Upper lobe of left lung (tissue), 6 donors: ENCODE data around the gene ZKSCAN8. TPM values are rescaled to one million over a fixed set of nuclear protein-coding genes. Genes with fewer than 3 reads are reported as not detected.

Experiments
- ATAC-seq, 2 donors: fragments of 200-7000 bp; cut with Tn5 transposase; one replicate each; pipeline ENCODE4 v1.9.1; 2022; ENCODE audit warnings: mild to moderate bottlenecking in 2 of 2, moderate library complexity in 2 of 2; ENCODE audit not compliant: low FRiP score in 2 of 2
- DNase-seq, 2 donors: peaks; one replicate each; pipeline ENCODE4 v3.0.0-alpha.2; 2019 to 2020
- H3K27ac ChIP-seq, 4 donors: fragments of 200-600 bp; sonication (generic); one replicate each; pipeline ENCODE4 v1.5.1; 2016 to 2019
- H3K27me3 ChIP-seq, 4 donors: fragments of 200-600 bp; sonication (generic); one replicate each; pipeline ENCODE4 v1.5.1; 2017 to 2019
- H3K36me3 ChIP-seq, 4 donors: fragments of 200-600 bp; sonication (generic); one replicate each; pipeline ENCODE4 v1.5.1; 2016 to 2019
- H3K4me1 ChIP-seq, 4 donors: fragments of 200-600 bp; sonication (generic); one replicate each; pipeline ENCODE4 v1.5.1; 2018 to 2019
- H3K4me3 ChIP-seq, 4 donors: fragments of 200-600 bp; sonication (generic); one replicate each; pipeline ENCODE4 v1.5.1; 2017 to 2019; ENCODE audit warnings: mild to moderate bottlenecking in 2 of 4, moderate library complexity in 1 of 4
- H3K9me3 ChIP-seq, 4 donors: fragments of 200-600 bp; sonication (generic); one replicate each; pipeline ENCODE4 v1.5.1; 2018 to 2019
- CTCF ChIP-seq, 6 experiments: fragments of 450-650 bp in 4 of 6; fragments of 200-600 bp in 2 of 6; sonication (generic) in 2 of 6; IDR thresholded peaks; one replicate each; pipeline ENCODE4 v1.5.1; 2016 to 2019; ENCODE audit warnings: antibody characterized with exemption in 6 of 6
- EP300 ChIP-seq, 4 donors: sonication (generic); formaldehyde crosslinking; IDR thresholded peaks; one replicate each; pipeline ENCODE4 v1.5.1; 2017; ENCODE audit warnings: antibody characterized with exemption in 4 of 4, control low read depth in 2 of 4
- POLR2A ChIP-seq, 4 donors: fragments of 450-650 bp; IDR thresholded peaks; one replicate each; pipeline ENCODE4 v1.5.1; 2016 to 2017; ENCODE audit warnings: antibody characterized with exemption in 4 of 4, mild to moderate bottlenecking in 2 of 4
- POLR2AphosphoS5 ChIP-seq, 2 donors: sonication (generic); formaldehyde crosslinking; IDR thresholded peaks; one replicate each; pipeline ENCODE4 v1.5.1; 2017; ENCODE audit warnings: antibody characterized with exemption in 2 of 2
- WGBS, 2 donors: methylation state at CpG; one replicate each; pipeline ENCODE4 v1.1.5; 2017 to 2018; 5-methylcytosine and 5-hydroxymethylcytosine counted together
- total RNA-seq, 6 donors: library from RNA; depleted of rRNA in 4 of 6; stranded (reverse); fragments of >200 nt in 4 of 6; gene quantifications; one replicate each; pipeline versions ENCODE4 v1.1.0 to v1.2.1, GENCODE V29; 2016 to 2021
- donor health status: DM: no; HTN: no; CAD: no; lungs with moderate emphysema.
- donor health status: DM: no; HTN: yes; CAD: no; lungs with severe emphysema.

Gene ZKSCAN8
- total RNA-seq, 6 donors from 2014 or later = 11.7 to 24.9 (median 16.8) TPM

GRCh38 chr6:28203201-28203600 lies 61.5 kb downstream of the ZKSCAN8 start:
- Histone ChIP-seq H3K9me3 (peaks cover 0 to 11% (median 4%) of the 10 kb centered on the region in 4 donors), H3K27ac (no peak overlapping the region), H3K36me3 (no peaks in the 10 kb centered on the region), H3K4me3 (no peak overlapping the region), H3K27me3 (peaks cover 0 to 12% (median 3%) of the 10 kb centered on the region in 4 donors), H3K4me1 (peaks cover 7 to 12% (median 9%) of the 10 kb centered on the region in 4 donors)
- ATAC-seq = no peak
- TF ChIP-seq EP300 (IDR thresholded peaks at IDR 0.05) = no peak
- no peak for TF ChIP-seq POLR2A (IDR thresholded peaks at IDR 0.05)
- TF ChIP-seq CTCF (IDR thresholded peaks at IDR 0.05) = no peak
- TF ChIP-seq POLR2AphosphoS5 (IDR thresholded peaks at IDR 0.05) = no peak
- DNase-seq = no peak
- 33 to 40% methylated on average over 4 of the region's 4 CpGs for WGBS, 2 donors

- no peak for DNase-seq
- Histone ChIP-seq H3K4me3 (no peak overlapping the region), H3K27ac (no peak overlapping the region), H3K9me3 (peaks cover 0 to 11% (median 2%) of the 10 kb centered on the region in 4 donors), H3K4me1 (peaks cover 7 to 15% (median 10%) of the 10 kb centered on the region in 4 donors), H3K36me3 (no peaks in the 10 kb centered on the region), H3K27me3 (peaks cover 4 to 20% (median 14%) of the 10 kb centered on the region in 4 donors)
- ATAC-seq = no peak
- 40 to 59% methylated on average over 1 of the region's 1 CpG for WGBS, 2 donors
- TF ChIP-seq CTCF (IDR thresholded peaks at IDR 0.05) (no peak), EP300 (IDR thresholded peaks at IDR 0.05) (no peak), POLR2AphosphoS5 (IDR thresholded peaks at IDR 0.05) (no peak), POLR2A (IDR thresholded peaks at IDR 0.05) (no peak)
These were observed 64.2 kb downstream of the ZKSCAN8 start for GRCh38 chr6:28205879-28206278.

- Histone ChIP-seq H3K4me1 (peaks cover 7 to 15% (median 10%) of the 10 kb centered on the region in 4 donors), H3K36me3 (no peaks in the 10 kb centered on the region), H3K9me3 (peaks cover 0 to 11% (median 2%) of the 10 kb centered on the region in 4 donors), H3K27ac (no peak overlapping the region), H3K4me3 (no peak overlapping the region), H3K27me3 (peaks cover 4 to 25% (median 15%) of the 10 kb centered on the region in 4 donors)
- WGBS, 2 donors = 35 to 38% methylated on average over 3 of the region's 3 CpGs
- ATAC-seq (no peak), DNase-seq (no peak)
- TF ChIP-seq POLR2A (IDR thresholded peaks at IDR 0.05) = no peak
- TF ChIP-seq POLR2AphosphoS5 (IDR thresholded peaks at IDR 0.05) = no peak
- no peak for TF ChIP-seq CTCF (IDR thresholded peaks at IDR 0.05)
- no peak for TF ChIP-seq EP300 (IDR thresholded peaks at IDR 0.05)
These were observed 64.8 kb downstream of the ZKSCAN8 start for GRCh38 chr6:28206527-28206926.

GRCh38 chr6:28206928-28207509 lies 65.3 kb downstream of the ZKSCAN8 start:
- peak; percentile 14 to 46 for ATAC-seq
- peaks cover 7 to 18% (median 10%) of the 10 kb centered on the region in 4 donors for H3K4me1 ChIP-seq
- peaks cover 4 to 27% (median 15%) of the 10 kb centered on the region in 4 donors for H3K27me3 ChIP-seq
- peak overlapping the region in 3 of 4 donors; percentile 28 to 37 (median 35) for H3K4me3 ChIP-seq
- peak overlapping the region in 3 of 4 donors; percentile 6 to 66 (median 35) for H3K27ac ChIP-seq
- DNase-seq = peak in 1 of 2 donors; percentile 39
- no peak for TF ChIP-seq POLR2A (IDR thresholded peaks at IDR 0.05)
- TF ChIP-seq EP300 (IDR thresholded peaks at IDR 0.05) = no peak
- TF ChIP-seq CTCF (IDR thresholded peaks at IDR 0.05) = no peak
- TF ChIP-seq POLR2AphosphoS5 (IDR thresholded peaks at IDR 0.05) = no peak
- peaks cover 0 to 11% (median 2%) of the 10 kb centered on the region in 4 donors for H3K9me3 ChIP-seq
- 8 to 11% methylated on average over 15 of the region's 15 CpGs for WGBS, 2 donors
- H3K36me3 ChIP-seq = no peaks in the 10 kb centered on the region
